GM13977 (cell line): ENCODE measurements around the gene STAG1.
"Not testable (repeated sequence)": the region's sequence is repeated elsewhere in the genome, so short reads cannot be mapped to it uniquely, and the experiment has no call there.

ENCODE experiments used
- DNase-seq: peaks from one replicate; pipeline ENCODE4 v3.0.0; 2012; ENCODE audit warnings: low spot score
- in situ Hi-C: fragments of 300-500 bp; cut with MboI; formaldehyde crosslinking; loops from one replicate; pipeline ENCODE4 v1.12.0; 2022; ENCODE audit warnings: low sequenced_read_pairs, low pct_unique_long_range_greater_than_20kb, mixed read lengths, inconsistent platforms; ENCODE audit not compliant: unreplicated experiment
- TF ChIP-seq, protein P1 (sequence below): IDR thresholded peaks from 2 replicates; pipeline ENCODE4 v1.5.1; 2012; ENCODE audit warnings: mild to moderate bottlenecking, control low read depth; ENCODE audit not compliant: insufficient read depth; ENCODE audit errors: extremely low read depth, missing control alignments

STAG1 gene

DNA sequence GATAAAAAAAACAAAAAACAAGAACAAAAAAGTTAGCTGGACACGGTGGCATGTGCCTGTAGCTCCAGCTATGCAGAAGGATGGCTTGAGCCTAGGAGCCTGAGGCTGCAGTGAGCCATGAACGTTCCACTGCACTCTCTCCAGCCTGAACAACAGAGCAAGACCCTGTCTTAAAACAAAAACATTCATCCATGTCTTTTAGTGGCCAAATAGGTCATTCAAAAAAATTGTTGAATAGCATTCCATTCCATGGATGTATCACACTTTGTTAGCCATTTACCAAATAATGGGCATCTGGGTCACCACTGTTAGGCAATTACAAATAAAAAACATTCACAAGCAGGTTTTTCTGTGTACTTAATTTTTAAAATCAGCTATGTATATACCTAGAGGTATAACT is 139.7 kb downstream of the STAG1 start:
- DNase-seq = no peak
- TF ChIP-seq, protein P1, sequence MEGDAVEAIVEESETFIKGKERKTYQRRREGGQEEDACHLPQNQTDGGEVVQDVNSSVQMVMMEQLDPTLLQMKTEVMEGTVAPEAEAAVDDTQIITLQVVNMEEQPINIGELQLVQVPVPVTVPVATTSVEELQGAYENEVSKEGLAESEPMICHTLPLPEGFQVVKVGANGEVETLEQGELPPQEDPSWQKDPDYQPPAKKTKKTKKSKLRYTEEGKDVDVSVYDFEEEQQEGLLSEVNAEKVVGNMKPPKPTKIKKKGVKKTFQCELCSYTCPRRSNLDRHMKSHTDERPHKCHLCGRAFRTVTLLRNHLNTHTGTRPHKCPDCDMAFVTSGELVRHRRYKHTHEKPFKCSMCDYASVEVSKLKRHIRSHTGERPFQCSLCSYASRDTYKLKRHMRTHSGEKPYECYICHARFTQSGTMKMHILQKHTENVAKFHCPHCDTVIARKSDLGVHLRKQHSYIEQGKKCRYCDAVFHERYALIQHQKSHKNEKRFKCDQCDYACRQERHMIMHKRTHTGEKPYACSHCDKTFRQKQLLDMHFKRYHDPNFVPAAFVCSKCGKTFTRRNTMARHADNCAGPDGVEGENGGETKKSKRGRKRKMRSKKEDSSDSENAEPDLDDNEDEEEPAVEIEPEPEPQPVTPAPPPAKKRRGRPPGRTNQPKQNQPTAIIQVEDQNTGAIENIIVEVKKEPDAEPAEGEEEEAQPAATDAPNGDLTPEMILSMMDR = no peak
- in situ Hi-C loops = no loop called here

DNA sequence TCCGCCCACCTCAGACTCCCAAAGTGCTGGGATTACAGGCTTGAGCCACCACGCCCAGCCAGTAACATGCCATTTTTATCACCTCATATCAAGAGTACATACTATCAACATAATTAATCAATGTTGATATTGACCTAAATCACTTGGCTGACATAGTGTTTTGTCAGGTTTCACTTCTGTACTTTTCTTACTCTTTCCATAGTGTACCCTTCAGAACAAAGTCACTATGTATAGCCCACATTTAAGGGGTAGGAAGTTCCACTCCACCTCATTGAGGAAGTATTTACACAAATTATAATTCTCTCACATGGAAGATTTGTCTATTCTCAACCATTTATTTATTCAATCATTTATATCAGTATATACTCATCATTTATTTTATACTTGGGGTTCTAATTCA is 145.2 kb downstream of the STAG1 start:
- in situ Hi-C loops = no loop called here
- no peak for DNase-seq
- TF ChIP-seq, protein P1 = no peak

DNA sequence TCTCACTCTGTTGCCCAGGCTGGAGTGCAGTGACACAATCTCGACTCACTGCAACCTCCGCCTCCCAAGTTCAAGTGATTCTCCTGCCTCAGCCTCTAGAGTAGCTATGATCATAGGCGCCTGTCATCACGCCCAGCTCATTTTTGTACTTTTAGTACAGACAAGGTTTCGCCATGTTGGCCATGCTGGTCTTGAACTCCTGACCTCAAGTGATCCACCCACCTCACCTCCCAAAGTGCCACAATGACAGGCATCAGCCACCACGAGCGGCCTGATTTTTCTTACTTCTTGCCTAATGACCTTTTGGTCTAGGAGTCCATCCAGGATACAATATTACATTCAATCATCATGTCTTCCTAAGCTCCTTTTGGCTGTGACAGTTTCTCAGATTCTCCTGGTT is 146.0 kb downstream of the STAG1 start:
- in situ Hi-C loops, DNase-seq: not testable (repeated sequence)

DNA sequence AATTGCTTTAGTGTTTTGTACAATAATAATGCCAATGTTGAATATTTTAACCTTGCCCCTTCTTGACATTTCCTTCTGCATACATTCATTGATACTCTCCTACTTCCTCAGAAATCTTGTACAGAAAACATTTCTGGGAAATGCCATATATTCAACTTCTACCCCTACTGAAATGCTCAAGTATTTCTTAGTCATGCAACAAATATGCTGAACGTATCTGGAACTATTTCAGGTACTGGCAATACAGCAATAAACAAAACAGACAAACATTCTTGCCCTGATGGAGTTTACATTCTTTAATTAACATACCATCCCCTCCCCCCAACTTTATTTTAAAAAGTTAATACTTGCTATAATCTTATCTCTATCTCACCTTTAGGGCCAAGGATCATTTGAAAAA is 147.2 kb downstream of the STAG1 start:
- no peak for DNase-seq
- TF ChIP-seq, protein P1 = no peak
- in situ Hi-C loops = no loop called here

DNA sequence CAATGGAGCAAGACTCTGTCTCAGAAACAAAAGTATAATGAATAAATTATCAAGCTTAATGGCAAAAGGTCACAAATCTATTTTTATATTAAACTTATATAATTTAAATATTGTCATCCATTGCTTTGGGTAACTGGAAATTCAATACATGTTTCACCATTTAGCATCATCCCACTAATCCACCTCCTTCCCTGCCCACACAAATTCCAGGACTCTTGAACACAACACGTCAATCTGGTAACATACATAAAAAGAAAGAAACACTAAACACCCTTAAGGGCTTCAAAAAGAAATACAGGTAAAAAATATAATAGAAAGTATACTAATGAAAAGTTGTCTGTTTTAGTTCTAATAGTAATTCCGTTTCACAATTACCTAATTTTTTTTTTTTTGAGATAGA is 149.4 kb downstream of the STAG1 start:
- DNase-seq = no peak
- TF ChIP-seq, protein P1 = no peak

DNA sequence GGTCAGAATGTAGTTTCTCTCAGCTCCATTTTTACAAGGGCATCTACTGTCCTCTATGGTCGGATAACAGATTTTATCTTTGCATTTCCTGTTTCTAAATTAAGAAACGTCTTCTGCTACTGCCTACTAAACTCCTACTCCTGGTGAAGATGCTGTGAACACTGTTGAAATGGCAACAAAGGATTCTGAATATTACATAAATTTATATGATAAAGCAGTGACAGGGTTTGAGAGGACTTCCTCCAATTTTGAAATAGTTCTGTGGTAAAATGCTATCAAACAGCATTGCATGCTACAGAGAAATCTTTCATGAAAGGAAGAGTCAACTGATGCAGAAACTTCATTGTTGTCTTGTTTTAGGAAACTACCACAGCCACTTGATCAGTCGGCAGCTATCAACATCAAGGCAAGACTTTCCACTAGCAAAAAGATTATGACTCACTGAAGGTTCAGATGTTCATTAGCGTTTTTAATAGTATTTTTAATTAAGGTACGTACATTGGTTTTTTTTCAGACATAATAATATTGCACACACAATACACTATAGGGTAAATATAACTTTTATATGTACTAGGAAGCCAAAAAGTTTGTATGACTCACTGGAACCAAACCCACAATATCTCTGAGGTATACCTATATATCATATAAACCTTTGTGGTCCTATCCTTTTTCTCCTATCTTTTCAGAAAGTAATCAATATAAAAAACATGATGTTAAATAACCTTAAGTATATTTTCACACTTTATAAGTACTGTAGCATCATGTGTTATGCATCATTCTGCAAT is 156.1 kb downstream of the STAG1 start:
- TF ChIP-seq, protein P1 = no peak
- DNase-seq = no peak
- in situ Hi-C loops = no loop called here

More for the DNA sequence above, 149.4 kb downstream of the STAG1 start:
- in situ Hi-C loops = no loop called here

DNA sequence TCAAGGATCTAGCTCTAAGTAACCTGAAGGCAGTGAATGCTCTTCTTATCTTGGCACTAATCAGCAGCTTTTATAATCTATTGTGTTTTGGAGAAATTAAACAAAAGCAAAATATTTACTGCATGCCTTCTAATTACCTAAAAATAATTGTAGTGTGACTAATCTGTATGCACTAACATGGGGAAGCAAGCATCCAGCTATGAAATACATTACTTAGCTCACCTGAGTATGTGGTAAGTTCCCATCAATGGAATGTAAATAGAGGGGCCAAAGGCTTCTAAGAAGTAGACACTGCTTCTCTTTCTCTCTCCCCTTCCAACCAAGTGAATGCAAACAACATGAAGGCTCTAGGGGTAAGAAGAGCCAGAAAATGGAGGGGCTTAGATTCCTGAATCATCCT is 165.6 kb downstream of the STAG1 start:
- TF ChIP-seq, protein P1 = no peak
- in situ Hi-C loops = no loop called here
- DNase-seq = no peak
